Small intestine (tissue), 7 donors: ENCODE results near the gene HMSD. TPM values are rescaled to one million over a fixed set of nuclear protein-coding genes. Genes with fewer than 3 reads are reported as not detected.

Experiments
- DNase-seq, 2 donors: peaks; one replicate each; pipeline versions ENCODE4 v3.0.0 to v3.0.0-alpha.2; 2013
- FAIRE-seq: peaks from 2 replicates; lab custom pipeline; 2012; peaks lifted over from hg19 to GRCh38; lab: Jason Lieb, UNC
- H3K27ac ChIP-seq, 3 donors: one replicate each; pipeline ENCODE4 v1.5.1; 2013; ENCODE audit warnings: low read length in 2 of 3, mild to moderate bottlenecking in 2 of 3, control low read depth in 1 of 3, inconsistent platforms in 1 of 3, low read depth in 1 of 3, moderate library complexity in 1 of 3
- H3K27me3 ChIP-seq, 3 donors: one replicate each; pipeline ENCODE4 v1.6.1; 2013; ENCODE audit warnings: low read length in 3 of 3, inconsistent platforms in 1 of 3; ENCODE audit not compliant: control insufficient read depth in 3 of 3, insufficient read depth in 3 of 3
- H3K36me3 ChIP-seq, 3 donors: one replicate each; pipeline ENCODE4 v1.6.1; 2013; ENCODE audit warnings: low read length in 3 of 3, inconsistent platforms in 1 of 3, low read depth in 1 of 3, mild to moderate bottlenecking in 1 of 3, moderate library complexity in 1 of 3; ENCODE audit not compliant: control insufficient read depth in 3 of 3, insufficient read depth in 2 of 3
- H3K4me1 ChIP-seq, 3 donors: one replicate each; pipeline ENCODE4 v1.6.1; 2013; ENCODE audit warnings: low read length in 2 of 3, inconsistent platforms in 1 of 3, low read depth in 1 of 3, mild to moderate bottlenecking in 1 of 3, moderate library complexity in 1 of 3; ENCODE audit not compliant: control insufficient read depth in 3 of 3, insufficient read depth in 2 of 3
- H3K4me3 ChIP-seq, 3 donors: one replicate each; pipeline ENCODE4 v1.5.1; 2013; ENCODE audit warnings: low read length in 3 of 3, control low read depth in 1 of 3, inconsistent platforms in 1 of 3, low read depth in 1 of 3, mild to moderate bottlenecking in 1 of 3, moderate library complexity in 1 of 3
- H3K9me3 ChIP-seq, 2 donors: one replicate each; pipeline ENCODE4 v1.6.1; 2013; ENCODE audit warnings: low read depth in 1 of 2, low read length in 1 of 2; ENCODE audit not compliant: control insufficient read depth in 2 of 2, insufficient read depth in 1 of 2
- WGBS, 3 donors: extraction: QIAGEN DNeasy Blood & Tissue Kit; methylation state at CpG; one replicate each; pipeline ENCODE4 v1.1.7; 2013; 5-methylcytosine and 5-hydroxymethylcytosine counted together
- polyA plus RNA-seq, 4 donors: library from polyadenylated mRNA; stranded (reverse) in 3 of 4; unstranded in 1 of 4; fragments of 200-250 nt in 3 of 4; fragments of 120-200 nt in 1 of 4; gene quantifications; one replicate each; pipeline versions ENCODE4 v1.2.1 to v1.2.3, GENCODE V29; 2013
- donor health status: healthy with polysubstance abuse.
- donor health status: control.
- donor health status: control.
- donor health status: Bipolar disorder and iron deficiency.
- donor health status: healthy.

Gene HMSD
- polyA plus RNA-seq, 4 donors = 0.10 to 0.48 TPM; not detected in 2

DNA sequence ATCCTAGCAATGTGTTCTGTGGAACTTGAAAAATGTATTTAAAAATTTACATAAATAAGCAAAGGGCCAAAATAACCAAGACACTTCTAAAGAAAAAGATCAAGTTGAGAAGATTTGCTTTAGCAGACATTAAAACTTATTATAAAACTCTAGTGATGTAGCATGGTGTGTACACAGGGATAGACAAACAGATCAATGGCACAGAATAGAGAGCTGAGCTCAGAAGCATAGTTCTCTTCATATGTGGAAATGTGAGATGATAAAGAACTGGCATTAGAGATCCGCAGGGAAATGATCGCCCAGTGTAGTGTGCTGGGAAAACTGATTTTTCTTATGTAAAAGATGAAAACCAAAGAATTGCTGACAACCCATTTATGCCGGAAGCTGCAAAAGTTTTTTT is 60.2 kb downstream of the HMSD start:
- Histone ChIP-seq H3K9me3 (no peaks in the 10 kb centered on the region), H3K27ac (no peak overlapping the region), H3K27me3 (peaks cover 0 to 2% (median 0%) of the 10 kb centered on the region in 3 donors), H3K36me3 (no peaks in the 10 kb centered on the region), H3K4me1 (no peaks in the 10 kb centered on the region), H3K4me3 (no peak overlapping the region)
- FAIRE-seq (no peak), DNase-seq (no peak)
- 77 to 86% (median 81%) methylated on average over 3 of the region's 3 CpGs for WGBS, 3 donors

Other genes starting within 250 kb of the HMSD start
- not detected for gene SERPINB11, start 246.3 kb upstream of the HMSD start, polyA plus RNA-seq
- not detected for gene SERPINB7, start 173.9 kb upstream of the HMSD start, polyA plus RNA-seq
- gene SERPINB2, start 61.6 kb upstream of the HMSD start, polyA plus RNA-seq = under 1 TPM; 0.03 to 0.81 (median 0.38) TPM
- gene SERPINB10, start 41.3 kb upstream of the HMSD start, polyA plus RNA-seq = under 1 TPM in 1 of 4 donors, not detected in 3; 0.07 TPM
- gene SERPINB8, start 20.8 kb downstream of the HMSD start, polyA plus RNA-seq = 10 to 100 TPM in 3 of 4 donors, 1 to 10 TPM in 1; 6.7 to 15.7 (median 12.3) TPM
- gene LINC00305, start 199.8 kb downstream of the HMSD start, polyA plus RNA-seq = not detected